Adrenal gland (tissue), 12 donors: ENCODE measurements around the gene LRRN2. TPM values are rescaled to one million over a fixed set of nuclear protein-coding genes. Genes with fewer than 3 reads are reported as not detected.

ENCODE experiments used
- DNase-seq, 7 donors: peaks; one replicate each; pipeline ENCODE4 v3.0.0-alpha.2; 2019 to 2020
- H3K27ac ChIP-seq, 5 donors: fragments of 200-600 bp; sonication (generic) in 4 of 5; 1 replicate in 3 of 5; 2 replicates in 2 of 5; pipeline versions ENCODE4 v1.5.1 to v1.8.0; 2016 to 2020; ENCODE audit warnings: mild to moderate bottlenecking in 1 of 5
- H3K27me3 ChIP-seq: fragments of 200-600 bp; 2 replicates; pipeline ENCODE4 v1.8.0; 2021
- H3K36me3 ChIP-seq, 2 donors: fragments of 200-600 bp; replicated peaks in 1 of 2; 1 replicate in 1 of 2; 2 replicates in 1 of 2; pipeline versions ENCODE4 v1.5.1 to v1.8.0; 2018 to 2022
- H3K4me1 ChIP-seq, 2 donors: fragments of 200-600 bp; replicated peaks in 1 of 2; 1 replicate in 1 of 2; 2 replicates in 1 of 2; pipeline versions ENCODE4 v1.5.1 to v1.8.0; 2018 to 2021
- H3K4me3 ChIP-seq, 4 donors: fragments of 200-600 bp; sonication (generic) in 3 of 4; one replicate each; pipeline ENCODE4 v1.5.1; 2016 to 2018
- H3K9me3 ChIP-seq, 3 donors: fragments of 200-600 bp; sonication (generic) in 1 of 3; replicated peaks in 1 of 3; 1 replicate in 2 of 3; 2 replicates in 1 of 3; pipeline versions ENCODE4 v1.5.1 to v1.8.0; 2016 to 2021
- CTCF ChIP-seq, 6 experiments: fragments of 450-650 bp in 4 of 6; fragments of 200-600 bp in 2 of 6; sonication (generic) in 1 of 6; IDR thresholded peaks; 1 replicate in 5 of 6; 2 replicates in 1 of 6; pipeline versions ENCODE4 v1.5.1 to v1.8.0; 2016 to 2021; ENCODE audit warnings: antibody characterized with exemption in 6 of 6, mild to moderate bottlenecking in 2 of 6, moderate library complexity in 1 of 6
- POLR2A ChIP-seq, 2 donors: fragments of 450-650 bp; IDR thresholded peaks; one replicate each; pipeline ENCODE4 v1.6.1; 2017; ENCODE audit warnings: antibody characterized with exemption in 2 of 2, mild to moderate bottlenecking in 2 of 2, moderate library complexity in 1 of 2
- WGBS, 4 donors: extraction: QIAGEN DNeasy Blood & Tissue Kit in 2 of 4; methylation state at CpG; one replicate each; pipeline versions ENCODE4 v1.1.5 to v1.1.7; 2013 to 2017; 5-methylcytosine and 5-hydroxymethylcytosine counted together
- intact Hi-C, 2 donors: fragments of 100-400 bp; cut with DNase I; formaldehyde crosslinking; loops; one replicate each; pipeline versions ENCODE4 v1.14.1 to v1.15.0; 2022 to 2023
- polyA plus RNA-seq, 3 donors: library from polyadenylated mRNA; stranded (reverse); fragments of 200-250 nt in 2 of 3; fragments of 350-450 nt in 1 of 3; fragmentation: Illumina TruSeq in 1 of 3; extraction: RNeasy Lipid Tissue Mini Kit (QIAGEN cat#74804) in 1 of 3; gene quantifications; one replicate each; pipeline ENCODE4 v1.2.3, GENCODE V29; 2013 to 2014
- total RNA-seq, 9 donors: library from RNA; depleted of rRNA in 4 of 9; stranded (reverse); fragments of >200 nt in 4 of 9; fragments of 120-200 nt in 1 of 9; fragmentation: NEBNext Ultra II Directional in 1 of 9; extraction: Animal tissue kit (Norgen Biotek cat#: 25700) in 1 of 9; gene quantifications; one replicate each; pipeline versions ENCODE4 v1.1.0 to v1.2.4, GENCODE V29; 2013 to 2023
- donor health status: healthy with polysubstance abuse.
- donor health status: Bipolar disorder and iron deficiency.
- donor health status: DM: yes; HTN: yes; CAD: no.
- donor health status: DM: no; HTN: no; CAD: no.
- donor health status: DM: no; HTN: no; CAD: no.
- donor health status: DM: yes; HTN: yes; CAD: no.

Gene LRRN2
- total and polyA plus RNA-seq, 12 donors = 1.1 to 8.7 (median 3.2) TPM

- Histone ChIP-seq H3K27me3 (no peaks in the 10 kb centered on the region), H3K4me1 (no peaks in the 10 kb centered on the region), H3K4me3 (no peak overlapping the region), H3K36me3 (no peaks in the 10 kb centered on the region), H3K9me3 (no peaks in the 10 kb centered on the region), H3K27ac (no peak overlapping the region)
- DNase-seq = no peak
- WGBS, 4 donors = 65 to 73% (median 69%) methylated on average over 6 of the region's 6 CpGs
- intact Hi-C loops = no loop called here
- TF ChIP-seq CTCF (IDR thresholded peaks at IDR 0.05) (no peak), POLR2A (IDR thresholded peaks at IDR 0.05) (no peak)
Measured at GRCh38 chr1:204616641-204617040, 68.9 kb downstream of the LRRN2 start.

GRCh38 chr1:204615881-204616280 is 69.7 kb downstream of the LRRN2 start:
- Histone ChIP-seq H3K27ac (no peak overlapping the region), H3K9me3 (no peaks in the 10 kb centered on the region), H3K4me1 (no peaks in the 10 kb centered on the region), H3K27me3 (no peaks in the 10 kb centered on the region), H3K36me3 (no peaks in the 10 kb centered on the region), H3K4me3 (no peak overlapping the region)
- intact Hi-C loops = no loop called here
- no peak for DNase-seq
- 80 to 100% (median 89%) methylated on average over 2 to 8 of the region's 8 CpGs for WGBS, 4 donors
- TF ChIP-seq POLR2A (IDR thresholded peaks at IDR 0.05) = no peak
- no peak for TF ChIP-seq CTCF (IDR thresholded peaks at IDR 0.05)

GRCh38 chr1:204613636-204614035 is 71.9 kb downstream of the LRRN2 start:
- intact Hi-C loops = no loop called here
- DNase-seq = no peak
- TF ChIP-seq CTCF (IDR thresholded peaks at IDR 0.05) (no peak), POLR2A (IDR thresholded peaks at IDR 0.05) (no peak)
- H3K27ac ChIP-seq = no peak overlapping the region
- H3K4me3 ChIP-seq = no peak overlapping the region
- H3K9me3 ChIP-seq = no peaks in the 10 kb centered on the region
- 75 to 97% (median 91%) methylated on average over 3 to 4 of the region's 4 CpGs for WGBS, 4 donors
- H3K36me3 ChIP-seq = no peaks in the 10 kb centered on the region
- no peaks in the 10 kb centered on the region for H3K27me3 ChIP-seq
- H3K4me1 ChIP-seq = no peaks in the 10 kb centered on the region

- no peaks in the 10 kb centered on the region for H3K4me1 ChIP-seq
- no peak overlapping the region for H3K27ac ChIP-seq
- 67 to 86% (median 84%) methylated on average over 3 of the region's 3 CpGs for WGBS, 4 donors
- H3K4me3 ChIP-seq = no peak overlapping the region
- no peak for DNase-seq
- H3K9me3 ChIP-seq = no peaks in the 10 kb centered on the region
- TF ChIP-seq CTCF (IDR thresholded peaks at IDR 0.05) (no peak), POLR2A (IDR thresholded peaks at IDR 0.05) (no peak)
- H3K36me3 ChIP-seq = no peaks in the 10 kb centered on the region
- no peaks in the 10 kb centered on the region for H3K27me3 ChIP-seq
- intact Hi-C loops = no loop called here
Measured at GRCh38 chr1:204612326-204612725, 73.2 kb downstream of the LRRN2 start.
